AG10803 (cell line): ENCODE results near the gene CHCHD3.
A peak's percentile ranks its signal among the peaks of the same experiment; 100 is the strongest.

Experiments
- DNase-seq: peaks from one replicate; pipeline ENCODE4 v3.0.0; 2010; ENCODE audit warnings: low read depth
- H3K4me3 ChIP-seq: 2 replicates; pipeline ENCODE4 v1.5.1; 2011; ENCODE audit warnings: mild to moderate bottlenecking, low read length, control low read depth
- TF ChIP-seq, protein P1 (sequence below): conservative IDR thresholded peaks from 2 replicates; pipeline ENCODE4 v1.5.1; 2011; ENCODE audit warnings: mild to moderate bottlenecking, low read length, control low read depth, inconsistent platforms

Gene CHCHD3

DNA sequence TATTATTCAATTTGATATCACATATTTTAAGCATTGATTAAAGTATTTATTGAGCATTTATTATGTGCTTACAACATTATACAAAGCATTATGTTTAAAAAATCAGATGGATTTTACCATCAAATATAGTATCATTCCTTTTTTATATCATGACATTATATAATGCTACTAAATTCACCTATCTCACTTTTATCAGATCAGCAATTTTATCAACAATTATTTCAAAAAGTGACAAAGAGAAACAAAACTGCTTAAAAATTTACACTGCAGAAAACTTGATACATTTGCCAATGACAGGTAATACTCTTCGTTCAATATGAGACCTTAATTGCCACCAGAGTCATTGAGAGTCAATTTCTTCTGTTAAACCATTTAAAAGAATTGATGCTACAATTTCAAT, 82.0 kb downstream of the CHCHD3 start:
- no peak for DNase-seq
- TF ChIP-seq, protein P1, sequence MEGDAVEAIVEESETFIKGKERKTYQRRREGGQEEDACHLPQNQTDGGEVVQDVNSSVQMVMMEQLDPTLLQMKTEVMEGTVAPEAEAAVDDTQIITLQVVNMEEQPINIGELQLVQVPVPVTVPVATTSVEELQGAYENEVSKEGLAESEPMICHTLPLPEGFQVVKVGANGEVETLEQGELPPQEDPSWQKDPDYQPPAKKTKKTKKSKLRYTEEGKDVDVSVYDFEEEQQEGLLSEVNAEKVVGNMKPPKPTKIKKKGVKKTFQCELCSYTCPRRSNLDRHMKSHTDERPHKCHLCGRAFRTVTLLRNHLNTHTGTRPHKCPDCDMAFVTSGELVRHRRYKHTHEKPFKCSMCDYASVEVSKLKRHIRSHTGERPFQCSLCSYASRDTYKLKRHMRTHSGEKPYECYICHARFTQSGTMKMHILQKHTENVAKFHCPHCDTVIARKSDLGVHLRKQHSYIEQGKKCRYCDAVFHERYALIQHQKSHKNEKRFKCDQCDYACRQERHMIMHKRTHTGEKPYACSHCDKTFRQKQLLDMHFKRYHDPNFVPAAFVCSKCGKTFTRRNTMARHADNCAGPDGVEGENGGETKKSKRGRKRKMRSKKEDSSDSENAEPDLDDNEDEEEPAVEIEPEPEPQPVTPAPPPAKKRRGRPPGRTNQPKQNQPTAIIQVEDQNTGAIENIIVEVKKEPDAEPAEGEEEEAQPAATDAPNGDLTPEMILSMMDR = no peak
- no peak overlapping the region for H3K4me3 ChIP-seq

DNA sequence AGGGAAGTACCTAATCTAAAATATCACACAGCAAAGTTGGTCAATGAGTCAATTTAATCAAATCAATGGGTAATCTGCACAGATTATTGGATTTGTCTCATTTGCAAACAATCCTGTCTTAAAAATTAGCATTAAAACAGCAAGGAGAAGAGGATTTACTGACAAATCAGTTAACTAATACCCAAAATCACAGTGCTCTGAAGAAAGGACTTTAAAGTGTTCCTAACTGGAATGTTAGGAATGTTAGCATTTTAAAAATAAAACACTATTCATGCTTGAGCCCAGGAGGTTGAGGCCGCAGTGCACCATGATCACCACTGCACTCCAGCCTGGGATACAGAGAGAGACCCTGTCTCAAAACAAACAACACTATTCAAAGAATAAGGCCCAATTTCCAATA, 83.1 kb downstream of the CHCHD3 start:
- no peak overlapping the region for H3K4me3 ChIP-seq
- DNase-seq = peak; percentile 5

GRCh38 chr7:132997505-132997904, 84.4 kb downstream of the CHCHD3 start:
- TF ChIP-seq, protein P1 = no peak
- DNase-seq = no peak
- H3K4me3 ChIP-seq = no peak overlapping the region

More for the DNA sequence above, 83.1 kb downstream of the CHCHD3 start:
- TF ChIP-seq, protein P1 = no peak

- no peak overlapping the region for H3K4me3 ChIP-seq
- TF ChIP-seq, protein P1 = no peak
- DNase-seq = no peak
These were observed 85.2 kb downstream of the CHCHD3 start for GRCh38 chr7:132996581-132997242.

DNA sequence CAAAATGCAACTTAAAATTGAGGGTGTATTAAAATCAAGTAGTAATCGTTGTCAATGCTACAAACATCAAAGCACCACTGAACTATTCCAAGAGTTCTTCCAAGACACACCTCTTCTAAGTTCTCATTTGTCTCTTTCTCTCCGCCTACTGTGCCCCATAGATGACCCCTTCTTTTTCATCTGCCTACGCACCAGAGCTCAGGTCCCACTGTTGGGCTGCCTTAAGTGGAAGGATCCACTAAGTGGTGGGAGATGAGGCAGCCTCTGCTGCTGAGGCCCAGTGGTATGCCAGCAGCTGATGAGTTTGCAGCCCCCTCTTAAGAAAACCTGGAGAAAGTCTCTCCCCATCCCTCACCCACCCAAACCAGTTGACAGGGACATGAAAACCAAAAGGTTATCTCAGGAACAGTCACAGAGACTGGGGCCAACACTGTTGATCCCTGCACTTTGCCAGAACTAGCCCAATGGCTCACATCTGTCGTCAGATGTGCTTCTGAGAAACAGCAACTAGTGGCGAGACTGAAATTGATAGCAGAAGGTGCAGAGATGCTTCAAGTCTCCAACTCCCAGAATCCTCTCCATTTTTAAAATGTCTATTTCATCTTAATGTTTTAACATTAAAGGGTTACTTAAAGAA, 88.4 kb downstream of the CHCHD3 start:
- no peak for DNase-seq
- TF ChIP-seq, protein P1 = no peak
- no peak overlapping the region for H3K4me3 ChIP-seq

DNA sequence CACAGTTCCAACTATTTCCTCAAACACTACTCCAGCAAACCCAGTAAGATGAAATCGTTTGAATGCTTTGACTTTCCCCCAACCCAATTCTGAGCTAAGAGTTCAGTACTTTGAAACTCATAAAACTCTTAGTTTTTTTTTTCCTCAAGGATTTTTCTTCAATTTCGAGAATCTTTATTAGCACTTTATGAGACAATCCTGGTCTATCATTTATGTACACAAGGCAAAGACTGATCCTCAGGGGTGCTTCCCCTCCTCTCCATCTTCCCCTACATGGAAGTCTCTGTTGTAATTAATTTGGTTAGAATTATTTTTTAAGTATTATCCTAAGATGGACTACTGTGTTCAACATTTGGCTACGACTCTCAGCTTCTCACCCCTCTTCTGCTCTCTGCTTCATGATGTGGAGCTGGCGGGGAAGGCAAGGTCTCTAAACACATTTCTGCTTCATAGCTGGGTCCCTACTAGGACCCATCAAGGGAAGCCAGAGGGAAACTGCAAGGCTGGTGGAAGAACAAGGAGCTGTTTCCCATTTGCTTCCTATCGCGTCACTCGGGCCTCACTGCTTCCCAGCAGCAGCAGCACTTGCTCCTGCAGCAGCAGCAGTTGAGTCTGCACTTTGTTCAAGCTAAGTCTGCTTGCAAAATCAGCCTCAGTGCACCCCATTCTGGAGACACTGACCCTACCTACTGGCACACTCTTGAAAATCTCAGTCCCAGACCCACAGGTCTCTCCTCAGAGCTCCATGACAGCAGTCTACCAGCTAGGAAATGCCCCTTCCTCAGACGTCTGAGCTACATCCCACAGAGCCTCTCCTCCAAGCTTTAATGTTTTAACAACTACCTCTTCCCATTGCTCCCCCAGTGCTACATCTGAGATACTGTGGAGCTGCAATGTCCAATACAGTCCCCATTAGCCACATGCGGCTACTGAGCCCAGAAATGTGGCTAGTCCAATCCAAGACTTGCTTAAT, 90.0 kb downstream of the CHCHD3 start:
- TF ChIP-seq, protein P1 = no peak
- DNase-seq = no peak
- H3K4me3 ChIP-seq = no peak overlapping the region
